GM23248 (cell line): ENCODE data around the gene EMC1. TPM values are rescaled to one million over a fixed set of nuclear protein-coding genes. Genes with fewer than 3 reads are reported as not detected.
"Not testable (repeated sequence)": the region's sequence is repeated elsewhere in the genome, so short reads cannot be mapped to it uniquely, and the experiment has no call there.

Source experiments
- DNase-seq: peaks from one replicate; pipeline ENCODE4 v3.0.0-alpha.2; 2015
- H2AFZ ChIP-seq: fragments of 200-600 bp; sonication (generic); 2 replicates; pipeline ENCODE4 v1.6.1; 2016; ENCODE audit warnings: antibody characterized with exemption
- H3F3A ChIP-seq: fragments of 200-600 bp; sonication (generic); 2 replicates; pipeline ENCODE4 v1.6.1; 2016; ENCODE audit warnings: mild to moderate bottlenecking, antibody characterized with exemption, mixed run types; ENCODE audit not compliant: insufficient read depth
- H3K27ac ChIP-seq: fragments of 200-600 bp; sonication (generic); 2 replicates; pipeline ENCODE4 v1.5.1; 2016; ENCODE audit warnings: mild to moderate bottlenecking
- H3K27me3 ChIP-seq: fragments of 200-600 bp; sonication (generic); replicated peaks from 2 replicates; pipeline ENCODE4 v1.6.1; 2016; ENCODE audit warnings: mild to moderate bottlenecking; ENCODE audit not compliant: insufficient read depth
- H3K36me3 ChIP-seq: fragments of 200-600 bp; sonication (generic); 2 replicates; pipeline ENCODE4 v1.6.1; 2016; ENCODE audit warnings: low read depth, mild to moderate bottlenecking
- H3K4me1 ChIP-seq: fragments of 200-600 bp; sonication (generic); 2 replicates; pipeline ENCODE4 v1.6.1; 2016; ENCODE audit warnings: mild to moderate bottlenecking; ENCODE audit not compliant: insufficient read depth
- H3K4me2 ChIP-seq: fragments of 200-600 bp; sonication (generic); one replicate; pipeline ENCODE4 v1.6.1; 2016; ENCODE audit warnings: mild to moderate bottlenecking; ENCODE audit not compliant: unreplicated experiment
- H3K4me3 ChIP-seq: fragments of 200-600 bp; sonication (generic); 2 replicates; pipeline ENCODE4 v1.5.1; 2016; ENCODE audit warnings: mild to moderate bottlenecking
- H3K79me2 ChIP-seq: fragments of 200-600 bp; sonication (generic); 2 replicates; pipeline ENCODE4 v1.6.1; 2016; ENCODE audit warnings: mild to moderate bottlenecking; ENCODE audit not compliant: insufficient read depth
- H3K9ac ChIP-seq: fragments of 200-600 bp; sonication (generic); 2 replicates; pipeline ENCODE4 v1.6.1; 2016; ENCODE audit warnings: mild to moderate bottlenecking
- H3K9me2 ChIP-seq: fragments of 200-600 bp; sonication (generic); 2 replicates; pipeline ENCODE4 v1.6.1; 2016; ENCODE audit warnings: mixed run types, mild to moderate bottlenecking, moderate library complexity; ENCODE audit not compliant: insufficient read depth
- H3K9me3 ChIP-seq: fragments of 200-600 bp; sonication (generic); one replicate; pipeline ENCODE4 v1.6.1; 2017; ENCODE audit warnings: low read depth
- H4K20me1 ChIP-seq: fragments of 200-600 bp; sonication (generic); 2 replicates; pipeline ENCODE4 v1.6.0; 2016; ENCODE audit not compliant: insufficient read depth
- EZH2 ChIP-seq: fragments of 200-600 bp; sonication (generic); IDR thresholded peaks from 2 replicates; pipeline ENCODE4 v1.6.1; 2018; ENCODE audit warnings: antibody characterized with exemption, mild to moderate bottlenecking; ENCODE audit not compliant: insufficient read depth, poor library complexity, severe bottlenecking
- EZH2phosphoT487 ChIP-seq: fragments of 200-600 bp; sonication (generic); IDR thresholded peaks from 2 replicates; pipeline ENCODE4 v1.6.1; 2018; ENCODE audit warnings: antibody characterized with exemption, moderate library complexity, mild to moderate bottlenecking, low read depth; ENCODE audit not compliant: insufficient read depth
- WGBS, 2 experiments: methylation state at CpG; one replicate each; pipeline ENCODE4 v1.1.6; 2015 to 2017; ENCODE audit warnings: low lambda C conversion rate in 2 of 2, low coverage in 1 of 2; ENCODE audit errors: missing lambda C conversion rate in 2 of 2; 5-methylcytosine and 5-hydroxymethylcytosine counted together
- in situ Hi-C: fragments of 300-500 bp; cut with MboI; formaldehyde crosslinking; loops from 2 replicates; pipeline ENCODE4 v1.15.0; 2020
- polyA plus RNA-seq: library from polyadenylated mRNA; unstranded; fragments of >200 nt; fragmentation: Nextera tagmentation; extraction: Ambion mirVana; gene quantifications from 2 replicates; pipeline ENCODE4 v1.2.1, GENCODE V29; 2016
- total RNA-seq: library from RNA; depleted of rRNA; stranded (reverse); fragments of >200 nt; shearing (Covaris generic); gene quantifications from 2 replicates; pipeline ENCODE4 v1.2.3, GENCODE V29; 2014; rRNA removed

Gene EMC1
- total RNA-seq: 58.7 and 69.4 TPM in 2 replicates
- 54.5 and 56.9 TPM in 2 replicates for polyA plus RNA-seq

DNA sequence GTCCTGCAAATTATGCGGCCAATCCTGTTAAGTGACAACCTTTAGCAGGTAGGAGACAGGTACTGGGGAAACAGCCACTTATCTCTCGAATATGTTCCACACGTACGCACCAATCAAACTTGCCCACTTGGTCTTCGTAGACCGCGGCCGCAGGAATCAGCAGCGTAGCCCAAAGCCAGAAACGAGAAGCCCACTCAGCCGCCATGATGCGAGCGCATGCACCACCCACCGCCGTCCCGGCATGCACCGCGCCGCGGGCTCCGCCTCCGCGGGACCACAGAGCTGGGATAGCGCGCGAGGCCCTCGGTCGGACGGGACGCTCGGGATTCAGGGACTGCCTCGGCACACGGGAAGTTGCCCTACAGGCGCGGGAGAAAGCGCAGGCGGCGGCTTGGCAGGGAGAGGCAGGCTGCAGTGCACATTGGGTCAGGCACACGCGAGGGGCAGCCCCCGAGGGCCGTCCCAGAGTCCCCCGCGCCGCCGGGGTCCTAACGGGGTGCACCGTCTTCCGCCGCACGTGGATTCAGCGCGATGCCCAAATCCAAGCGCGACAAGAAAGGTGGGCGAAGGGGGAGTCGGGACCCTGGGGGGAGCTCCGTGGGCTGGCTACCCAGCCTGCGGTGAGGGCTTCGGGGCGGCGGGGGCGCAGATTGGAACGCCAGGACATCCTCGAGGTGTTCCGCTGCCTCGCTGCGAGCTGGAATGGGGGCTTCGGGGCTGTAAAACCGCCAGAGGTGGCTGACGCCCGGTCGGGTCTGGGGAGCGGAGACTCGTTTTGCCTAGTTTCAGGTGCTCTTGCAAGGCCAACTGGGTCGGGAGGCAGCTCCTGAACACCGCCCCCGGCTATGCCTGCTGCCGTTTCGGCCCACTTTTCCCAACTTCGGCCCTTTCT is at the start of gene EMC1, which contains the start of gene MRTO4:
EMC1 (minus strand) TSS at position 220 of the 892 bp plus-strand sequence; CDS start at position 205, 15 bp downstream.
MRTO4 (plus strand) TSS at position 501 of the 892 bp plus-strand sequence; CDS start at position 532, 31 bp downstream.
- Histone ChIP-seq H3F3A (no peaks in the 10 kb centered on the region), H3K36me3 (no peaks in the 10 kb centered on the region), H3K4me2 (peak within 1 kb of the TSS; percentile 94), H3K27ac (peak within 1 kb of the TSS; percentile 81), H3K9me3 (no peaks in the 10 kb centered on the region), H4K20me1 (no peaks in the 10 kb centered on the region; the same call in none of the 2 replicates), H3K79me2 (peaks cover 92% of the 10 kb centered on the region), H2AFZ (peak within 1 kb of the TSS; percentile 92), H3K9ac (peak within 1 kb of the TSS; percentile 94), H3K9me2 (no peaks in the 10 kb centered on the region), H3K27me3 (no peaks in the 10 kb centered on the region), H3K4me1 (peaks cover 18% of the 10 kb centered on the region), H3K4me3 (peak within 1 kb of the TSS; percentile 91)
- WGBS, 2 experiments: 0 to 1% methylated on average over 74 to 81 of the region's 81 CpGs
- in situ Hi-C loops: no loop called here
- peak; percentile 94 for DNase-seq
- TF ChIP-seq EZH2: no peak
- no peak for TF ChIP-seq EZH2phosphoT487

DNA sequence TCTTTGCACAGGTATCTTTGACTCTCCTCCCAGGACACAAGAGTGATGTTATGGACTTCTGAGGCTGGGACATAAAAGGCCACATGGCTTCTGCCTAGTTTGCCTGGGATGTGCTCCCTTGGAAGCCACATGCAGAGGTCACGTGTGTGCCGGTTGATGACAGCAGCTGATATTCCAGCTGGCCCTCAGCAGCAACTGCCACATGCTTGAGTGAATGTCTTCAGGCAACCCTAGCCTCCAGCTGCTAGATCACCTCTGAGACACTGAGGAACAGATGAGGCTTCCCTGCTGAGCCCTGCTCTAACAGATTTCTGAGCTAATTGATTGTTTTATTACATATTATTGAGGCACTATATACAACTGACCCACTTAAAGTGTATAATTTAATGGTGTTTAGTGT is 48.9 kb upstream of the EMC1 start:
- 50 to 64% methylated on average over 2 of the region's 2 CpGs for WGBS, 2 experiments

DNA sequence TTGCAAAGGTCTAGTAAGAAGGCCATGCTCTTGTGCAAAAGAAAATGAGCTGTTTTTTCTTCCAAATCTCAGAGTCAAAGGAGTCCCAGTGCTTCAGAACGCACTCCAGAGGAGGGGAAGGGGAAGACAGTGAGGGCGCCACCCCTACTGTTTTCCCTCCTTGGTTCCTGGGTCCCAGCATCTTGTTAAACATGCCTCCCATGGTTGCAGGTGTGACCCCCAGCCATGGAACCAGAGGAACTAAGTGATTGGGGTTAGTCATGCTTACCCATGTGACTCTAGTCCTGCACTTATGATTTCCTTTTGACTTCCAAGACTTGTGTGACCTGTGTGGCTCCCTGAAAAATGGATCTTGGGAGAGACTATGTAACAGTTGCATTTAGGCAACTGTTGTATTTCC is 43.3 kb upstream of the EMC1 start:
- Histone ChIP-seq H3K4me3 (no peak overlapping the region), H2AFZ (no peak overlapping the region), H3K4me2 (no peak overlapping the region), H3K9ac (no peak overlapping the region), H3K9me2 (no peaks in the 10 kb centered on the region), H3K4me1 (no peaks in the 10 kb centered on the region), H3F3A (no peaks in the 10 kb centered on the region), H3K27me3 (no peaks in the 10 kb centered on the region), H3K27ac (no peak overlapping the region), H3K79me2 (no peaks in the 10 kb centered on the region), H3K36me3 (no peaks in the 10 kb centered on the region), H3K9me3 (no peaks in the 10 kb centered on the region), H4K20me1 (no peaks in the 10 kb centered on the region)
- 85 to 96% methylated on average over 2 of the region's 2 CpGs for WGBS, 2 experiments
- no peak for DNase-seq
- no peak for TF ChIP-seq EZH2
- no peak for TF ChIP-seq EZH2phosphoT487
- in situ Hi-C loops: no loop called here

More for the DNA sequence above, 48.9 kb upstream of the EMC1 start:
- Histone ChIP-seq H3K4me2 (no peak overlapping the region), H4K20me1 (no peaks in the 10 kb centered on the region), H3K9me3 (no peaks in the 10 kb centered on the region), H3K27ac (no peak overlapping the region), H3F3A (no peaks in the 10 kb centered on the region), H2AFZ (no peak overlapping the region), H3K9me2 (no peaks in the 10 kb centered on the region), H3K79me2 (no peaks in the 10 kb centered on the region), H3K9ac (no peak overlapping the region), H3K36me3 (peaks cover 19% of the 10 kb centered on the region; the same call in 1 of the 2 replicates), H3K4me3 (no peak overlapping the region), H3K4me1 (no peaks in the 10 kb centered on the region), H3K27me3 (no peaks in the 10 kb centered on the region)
- in situ Hi-C loops: no loop called here
- TF ChIP-seq EZH2 (no peak), EZH2phosphoT487 (no peak)
- no peak for DNase-seq

DNA sequence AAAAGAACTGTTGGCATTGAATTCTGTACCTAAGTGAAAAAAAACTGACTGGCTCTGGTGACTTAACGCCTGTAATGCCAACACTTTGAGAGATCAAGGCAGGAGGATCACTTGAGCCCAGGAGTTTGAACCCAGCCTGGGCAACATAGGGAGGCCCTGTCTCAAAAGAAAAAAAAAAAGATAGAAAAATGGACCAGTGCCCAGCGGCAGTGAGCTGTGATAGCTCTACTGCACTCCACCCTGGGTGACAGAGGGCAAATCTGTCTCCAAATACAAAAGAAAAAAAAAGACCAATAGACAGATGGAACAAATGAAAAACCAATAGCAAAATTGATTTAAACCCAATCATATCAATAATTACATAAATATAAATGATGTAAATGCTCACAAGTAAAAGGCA is 37.9 kb upstream of the EMC1 start:
- no peaks in the 10 kb centered on the region for H4K20me1 ChIP-seq
- no peaks in the 10 kb centered on the region for H3K9me2 ChIP-seq
- peak overlapping the region; percentile 91 for H3K4me2 ChIP-seq
- H3K9me3 ChIP-seq: no peaks in the 10 kb centered on the region
- H3F3A ChIP-seq: no peaks in the 10 kb centered on the region
- H3K36me3 ChIP-seq: no peaks in the 10 kb centered on the region
- H3K4me3 ChIP-seq: peak overlapping the region; percentile 74
- H3K27ac ChIP-seq: no peak overlapping the region
- H3K4me1 ChIP-seq: no peaks in the 10 kb centered on the region
- TF ChIP-seq EZH2 (no peak), EZH2phosphoT487 (no peak)
- in situ Hi-C loops: no loop called here
- H3K79me2 ChIP-seq: no peaks in the 10 kb centered on the region
- peak; percentile 10 for DNase-seq
- 16 to 18% methylated on average over 2 of the region's 2 CpGs for WGBS, 2 experiments
- H3K27me3 ChIP-seq: no peaks in the 10 kb centered on the region
- peak overlapping the region; percentile 82 for H2AFZ ChIP-seq
- peak overlapping the region; percentile 29; the same call in 1 of the 2 replicates for H3K9ac ChIP-seq

DNA sequence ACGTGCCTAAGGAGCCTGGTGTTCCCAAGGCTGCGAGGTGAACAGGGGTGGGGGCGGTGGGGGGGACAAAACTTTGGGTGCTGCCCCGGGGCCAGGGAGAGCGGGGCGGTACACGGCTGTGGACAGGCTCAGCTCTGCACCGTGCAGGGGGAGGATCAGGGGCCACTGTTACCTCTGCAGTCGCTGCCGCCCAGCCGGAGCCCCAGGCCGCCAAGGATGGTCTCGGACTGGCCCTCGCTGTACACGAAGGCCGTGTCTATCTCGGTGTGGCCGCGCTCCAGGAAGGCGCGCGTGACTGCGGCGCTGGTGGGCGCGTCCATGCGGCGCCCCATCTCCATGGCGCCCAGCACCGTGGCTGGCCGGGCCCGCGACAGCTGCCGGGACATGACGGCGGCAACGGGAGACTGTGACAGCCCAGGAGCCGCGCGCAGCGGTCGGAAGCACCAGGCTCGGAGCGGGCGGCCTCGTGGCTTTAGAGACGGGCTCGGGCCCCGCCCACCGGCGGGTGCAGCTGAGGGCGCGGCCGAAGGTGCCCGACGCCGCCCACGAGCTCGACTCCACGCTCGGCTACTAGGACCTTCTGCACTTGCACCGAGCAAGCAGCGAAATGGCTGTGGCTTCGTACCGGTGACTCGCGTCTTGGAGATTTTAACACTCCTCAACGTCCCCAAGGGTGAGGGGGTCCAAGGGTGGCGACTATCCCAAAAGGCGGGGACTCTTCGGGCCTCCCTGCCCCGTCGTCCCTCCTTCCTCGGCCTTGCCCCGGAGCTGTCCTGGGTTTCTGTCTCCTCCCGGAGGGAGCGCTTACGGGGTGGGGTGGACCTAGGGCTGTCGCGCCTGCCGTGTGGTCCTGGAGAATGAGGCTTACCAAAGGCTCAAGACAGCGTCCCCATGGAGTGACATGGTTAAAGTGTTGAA is 37.3 kb upstream of the EMC1 start, which contains the start of gene AKR7A3:
AKR7A3 (minus strand) TSS at position 447 of the 918 bp plus-strand sequence; CDS start at position 386, 61 bp downstream.
- H3K27me3 ChIP-seq, H3K9me3 ChIP-seq, H3K79me2 ChIP-seq, H3K36me3 ChIP-seq, in situ Hi-C loops, H3K9me2 ChIP-seq, H4K20me1 ChIP-seq, H3K27ac ChIP-seq, H3K4me1 ChIP-seq, H3F3A ChIP-seq: not testable (repeated sequence)
- H3K4me3 ChIP-seq: peak within 1 kb of the TSS; percentile 74
- H3K9ac ChIP-seq: peak within 1 kb of the TSS; percentile 29; the same call in 1 of the 2 replicates
- peak; percentile 79 for DNase-seq
- 8 to 23% methylated on average over 26 to 41 of the region's 82 CpGs for WGBS, 2 experiments
- peak within 1 kb of the TSS; percentile 91 for H3K4me2 ChIP-seq
- peak within 1 kb of the TSS; percentile 82 for H2AFZ ChIP-seq
